Measurements from ENCODE around the gene SHROOM3. TPM values are rescaled to one million over a fixed set of nuclear protein-coding genes. Genes with fewer than 3 reads are reported as not detected.

SHROOM3 gene
- total and polyA plus RNA-seq, 2 donors: 11.7 to 16.6 TPM

DNA sequence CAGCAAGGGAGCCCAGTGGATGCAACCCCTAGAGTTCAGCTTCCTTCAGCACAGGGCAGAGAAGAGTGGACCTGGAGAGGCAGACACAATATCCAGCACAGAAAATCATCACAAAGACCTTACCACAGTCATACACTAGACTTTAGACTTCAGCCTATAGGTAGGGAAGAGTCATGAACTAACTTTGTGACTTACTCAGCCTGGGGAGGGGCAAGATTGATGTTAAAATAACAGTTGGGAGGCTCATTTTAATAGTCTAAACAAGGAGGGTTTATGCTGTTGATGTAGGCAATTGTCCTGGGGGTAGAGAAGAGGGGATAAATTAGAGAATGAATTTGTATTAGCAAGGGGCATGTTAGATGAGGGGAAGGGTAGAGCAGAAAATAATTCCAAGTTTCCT lies 338.7 kb downstream of the SHROOM3 start:
- H3K27ac ChIP-seq (ENCODE audit: low read depth): no peak overlapping the region
- H3K4me1 ChIP-seq (ENCODE audit: insufficient read depth): no peaks in the 10 kb centered on the region
- H3K36me3 ChIP-seq (ENCODE audit: insufficient read depth): no peaks in the 10 kb centered on the region
- no peak for DNase-seq (ENCODE audit: extremely low spot score)
- H3K4me3 ChIP-seq (ENCODE audit: low read depth, low read length): no peak overlapping the region

DNA sequence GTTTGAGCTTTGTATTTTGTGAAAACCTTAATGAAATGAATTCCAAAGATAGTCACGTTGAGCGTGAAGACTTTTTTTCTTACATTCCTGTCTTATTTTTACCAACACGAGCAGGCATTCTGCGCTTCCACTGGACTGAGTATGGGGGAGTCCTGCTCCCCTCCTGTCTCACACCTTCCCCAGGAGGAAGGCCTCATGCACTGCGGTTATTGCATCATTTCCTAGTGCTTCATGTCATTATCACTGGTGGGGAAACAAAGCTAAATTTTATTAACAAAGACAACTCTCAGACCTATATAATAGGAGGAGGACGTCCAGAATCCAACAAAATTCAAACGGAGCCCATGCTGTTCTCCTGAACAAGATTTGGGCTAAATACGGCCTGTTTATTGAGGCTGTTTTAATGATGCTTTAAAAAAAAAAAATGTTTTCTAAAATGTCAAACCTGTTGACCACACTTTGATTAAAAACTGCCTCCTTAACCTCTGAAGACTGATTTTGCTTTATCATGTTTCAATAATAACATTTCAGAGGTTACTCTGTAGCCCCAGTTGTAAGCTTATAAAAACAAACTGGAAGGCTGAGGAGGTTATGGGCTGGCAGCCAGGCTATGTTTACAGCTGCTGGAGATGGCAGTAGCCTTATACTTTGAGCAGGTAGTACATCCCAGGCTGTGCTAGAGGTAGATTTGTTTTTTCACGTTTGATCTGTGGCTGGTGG lies 344.9 kb downstream of the SHROOM3 start:
- Histone ChIP-seq H3K36me3 (ENCODE audit: insufficient read depth) (no peaks in the 10 kb centered on the region), H3K27ac (ENCODE audit: low read depth) (no peak overlapping the region), H3K4me3 (ENCODE audit: low read depth, low read length) (no peak overlapping the region), H3K4me1 (ENCODE audit: insufficient read depth) (no peaks in the 10 kb centered on the region)
- 80% methylated on average over 9 of the region's 9 CpGs for WGBS
- no peak for DNase-seq (ENCODE audit: extremely low spot score)

DNA sequence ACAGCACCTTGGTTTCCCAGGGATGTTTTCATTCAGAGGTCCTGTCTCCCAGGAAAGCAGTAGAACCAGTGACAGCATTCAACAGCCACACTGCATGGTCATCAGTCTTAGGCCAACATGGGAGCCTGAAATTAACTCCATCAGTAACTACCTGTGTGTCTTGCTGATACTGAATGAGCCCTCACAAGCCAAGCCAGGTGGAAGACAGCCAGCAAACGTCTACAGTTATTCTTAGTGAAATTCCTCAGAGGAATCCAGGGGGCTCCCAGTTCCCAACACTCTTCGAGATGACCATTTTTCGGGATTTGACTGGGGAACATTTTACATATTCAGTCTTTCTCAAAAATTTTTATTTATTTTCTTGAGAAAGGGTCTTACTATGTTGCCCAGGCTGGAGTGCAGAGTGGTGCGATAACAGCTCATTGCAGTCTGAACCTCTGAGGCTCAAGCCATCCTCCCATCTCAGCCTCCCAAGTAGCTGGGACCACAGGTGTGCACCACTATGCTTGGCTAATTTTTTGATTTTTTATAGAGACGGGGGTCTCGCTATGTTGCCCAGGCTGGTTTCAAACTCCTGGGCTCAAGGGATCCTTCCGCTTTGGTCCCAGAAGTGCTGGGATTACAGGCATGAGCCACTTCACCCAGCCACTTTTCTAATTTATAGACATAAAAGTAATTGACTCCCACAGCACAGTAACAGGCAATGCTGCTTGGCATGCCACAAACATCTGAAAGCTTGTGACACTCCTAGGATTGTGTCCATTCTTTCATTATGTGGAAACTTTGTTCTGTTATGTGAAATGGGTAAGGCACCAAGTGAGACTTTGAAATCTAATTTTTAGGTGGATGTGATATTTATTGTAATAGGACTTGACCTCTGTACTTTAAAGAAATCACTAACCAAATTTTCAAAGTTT lies 346.0 kb downstream of the SHROOM3 start:
- whole genome bisulfite sequencing: 90% methylated on average over 7 of the region's 7 CpGs
- Histone ChIP-seq H3K4me3 (ENCODE audit: low read depth, low read length) (no peak overlapping the region), H3K36me3 (ENCODE audit: insufficient read depth) (no peaks in the 10 kb centered on the region), H3K27ac (ENCODE audit: low read depth) (no peak overlapping the region), H3K4me1 (ENCODE audit: insufficient read depth) (no peaks in the 10 kb centered on the region)
- no peak for DNase-seq (ENCODE audit: extremely low spot score)

DNA sequence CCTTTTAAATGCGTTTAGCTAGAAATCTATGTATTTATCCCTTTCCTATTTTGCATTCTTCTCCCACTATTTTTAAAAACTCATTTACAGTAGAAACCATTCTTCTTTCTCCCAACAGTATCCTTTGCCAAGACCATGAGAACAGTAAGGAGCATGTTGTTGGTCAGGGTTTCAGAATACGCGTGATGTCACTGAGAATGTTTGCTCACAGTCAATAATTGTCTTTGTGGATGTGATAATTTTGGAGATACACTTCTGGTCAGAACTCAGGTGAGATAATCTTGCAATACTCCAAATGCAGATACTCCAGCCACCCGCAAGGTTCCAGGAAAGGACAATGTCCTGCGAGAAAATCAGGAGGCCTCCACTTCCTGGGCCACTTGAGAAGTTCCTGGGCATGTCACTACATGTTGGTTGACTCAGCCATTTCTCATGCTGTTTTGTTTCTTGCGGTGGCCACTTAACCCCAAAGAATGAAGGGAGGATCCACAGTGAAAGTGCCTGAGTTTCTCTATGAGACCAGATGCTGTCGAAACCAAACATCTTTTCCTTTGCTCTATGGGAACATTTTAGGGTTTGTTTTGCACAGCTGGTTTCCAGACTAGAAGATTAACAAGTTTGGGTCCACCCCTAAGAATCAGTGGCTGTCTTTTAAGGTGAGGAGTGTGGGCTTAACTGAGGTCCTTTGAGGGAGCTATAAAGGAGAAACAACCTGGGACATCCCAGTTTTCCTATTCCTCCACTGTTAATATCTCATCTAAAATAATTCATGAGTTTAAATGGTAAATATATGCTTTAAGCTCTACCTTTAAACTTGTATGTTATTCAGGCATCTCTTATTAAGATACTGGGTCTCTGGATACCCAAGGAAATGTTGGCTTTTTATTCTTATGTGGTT lies 346.9 kb downstream of the SHROOM3 start:
- no peak for DNase-seq (ENCODE audit: extremely low spot score)
- no peaks in the 10 kb centered on the region for H3K36me3 ChIP-seq (ENCODE audit: insufficient read depth)
- no peak overlapping the region for H3K27ac ChIP-seq (ENCODE audit: low read depth)
- no peak overlapping the region for H3K4me3 ChIP-seq (ENCODE audit: low read depth, low read length)
- WGBS: 85% methylated on average over 7 of the region's 7 CpGs
- no peaks in the 10 kb centered on the region for H3K4me1 ChIP-seq (ENCODE audit: insufficient read depth)

DNA sequence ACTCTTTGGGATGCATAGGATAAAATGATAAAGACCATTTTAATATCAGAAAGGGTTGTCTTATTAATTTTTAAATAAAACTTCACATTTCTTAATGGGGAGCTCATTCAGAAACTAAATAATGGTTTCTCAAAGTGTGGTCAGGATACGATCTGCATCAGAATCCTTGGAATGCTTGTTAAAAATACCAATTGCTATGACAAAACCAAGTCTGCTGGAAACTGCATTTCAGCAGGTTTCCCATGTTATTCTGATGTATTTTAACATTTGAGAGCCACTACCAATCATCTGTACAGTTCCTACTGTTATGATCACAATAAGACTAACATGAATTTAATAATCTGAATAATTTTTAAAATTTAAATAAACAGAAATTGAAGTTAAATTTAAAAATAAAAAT lies 347.8 kb downstream of the SHROOM3 start:
- Histone ChIP-seq H3K4me3 (ENCODE audit: low read depth, low read length) (no peak overlapping the region), H3K36me3 (ENCODE audit: insufficient read depth) (no peaks in the 10 kb centered on the region), H3K4me1 (ENCODE audit: insufficient read depth) (no peaks in the 10 kb centered on the region), H3K27ac (ENCODE audit: low read depth) (no peak overlapping the region)
- 20% methylated on average over 1 of the region's 1 CpG for WGBS
- no peak for DNase-seq (ENCODE audit: extremely low spot score)

DNA sequence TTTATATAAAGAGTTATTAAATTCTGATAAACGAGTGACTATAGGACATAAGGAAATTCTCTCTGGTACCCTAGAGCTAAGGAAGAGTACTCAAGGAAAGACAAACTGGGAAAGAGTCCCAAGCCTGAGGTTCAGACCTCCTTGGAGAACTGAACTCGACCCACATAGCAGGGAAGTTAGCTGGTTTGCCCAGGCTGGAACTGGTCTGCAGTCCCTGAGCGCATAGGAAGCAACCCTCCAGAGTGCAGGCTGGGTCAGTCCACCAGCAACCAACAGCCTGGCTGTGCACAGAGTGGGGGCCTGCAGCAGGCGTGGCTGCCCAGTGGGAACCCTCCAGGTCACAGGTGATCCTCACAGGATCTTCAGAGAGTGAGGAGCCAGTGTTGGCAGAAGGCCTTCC lies 348.8 kb downstream of the SHROOM3 start:
- no peak for DNase-seq (ENCODE audit: extremely low spot score)
- Histone ChIP-seq H3K36me3 (ENCODE audit: insufficient read depth) (no peaks in the 10 kb centered on the region), H3K4me3 (ENCODE audit: low read depth, low read length) (no peak overlapping the region), H3K4me1 (ENCODE audit: insufficient read depth) (no peaks in the 10 kb centered on the region), H3K27ac (ENCODE audit: low read depth) (no peak overlapping the region)
- 89% methylated on average over 4 of the region's 4 CpGs for WGBS

DNA sequence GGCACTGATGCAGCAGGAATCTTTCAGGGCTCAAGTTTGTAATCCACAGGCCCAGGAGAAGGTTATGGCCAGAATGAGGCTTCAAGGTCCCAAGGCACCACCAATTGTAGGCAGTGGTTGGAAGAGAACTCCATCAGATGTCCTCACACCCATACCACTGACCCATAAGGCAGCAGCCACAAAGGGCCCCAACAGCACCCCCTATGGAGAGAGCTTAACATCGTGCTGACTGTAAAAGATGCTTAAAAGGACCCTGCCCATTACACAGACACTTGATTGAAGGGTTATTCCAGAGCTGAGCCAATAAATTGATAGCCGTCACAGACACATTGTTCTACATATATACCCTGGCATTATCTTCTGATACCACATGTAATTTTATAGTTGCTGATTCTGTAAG lies 349.2 kb downstream of the SHROOM3 start:
- Histone ChIP-seq H3K4me1 (ENCODE audit: insufficient read depth) (no peaks in the 10 kb centered on the region), H3K36me3 (ENCODE audit: insufficient read depth) (no peaks in the 10 kb centered on the region), H3K4me3 (ENCODE audit: low read depth, low read length) (no peak overlapping the region), H3K27ac (ENCODE audit: low read depth) (no peak overlapping the region)
- WGBS: 92% methylated on average over 2 of the region's 2 CpGs
- DNase-seq (ENCODE audit: extremely low spot score): no peak

DNA sequence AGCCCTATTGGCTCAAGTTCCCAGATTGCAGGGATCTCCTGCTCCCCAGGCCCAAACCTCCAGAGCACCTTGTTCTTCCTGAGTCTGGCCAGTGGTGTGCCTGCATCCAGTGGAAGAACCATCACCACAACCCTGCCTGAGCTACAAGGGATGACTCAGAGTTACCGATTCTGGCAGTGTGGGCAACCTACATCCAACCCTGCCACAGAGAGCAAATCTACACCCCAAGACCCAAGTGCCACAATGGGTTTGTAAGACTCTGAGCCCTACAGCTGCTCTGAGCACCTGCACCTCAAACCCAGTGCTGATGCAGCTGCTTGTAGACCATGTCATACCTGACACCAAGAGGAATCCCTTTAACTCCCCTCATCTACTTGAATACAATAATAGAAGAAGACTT lies 352.9 kb downstream of the SHROOM3 start:
- Histone ChIP-seq H3K36me3 (ENCODE audit: insufficient read depth) (no peaks in the 10 kb centered on the region), H3K4me3 (ENCODE audit: low read depth, low read length) (no peak overlapping the region), H3K27ac (ENCODE audit: low read depth) (no peak overlapping the region), H3K4me1 (ENCODE audit: insufficient read depth) (no peaks in the 10 kb centered on the region)
- no peak for DNase-seq (ENCODE audit: extremely low spot score)
- 90% methylated on average over 1 of the region's 1 CpG for WGBS

DNA sequence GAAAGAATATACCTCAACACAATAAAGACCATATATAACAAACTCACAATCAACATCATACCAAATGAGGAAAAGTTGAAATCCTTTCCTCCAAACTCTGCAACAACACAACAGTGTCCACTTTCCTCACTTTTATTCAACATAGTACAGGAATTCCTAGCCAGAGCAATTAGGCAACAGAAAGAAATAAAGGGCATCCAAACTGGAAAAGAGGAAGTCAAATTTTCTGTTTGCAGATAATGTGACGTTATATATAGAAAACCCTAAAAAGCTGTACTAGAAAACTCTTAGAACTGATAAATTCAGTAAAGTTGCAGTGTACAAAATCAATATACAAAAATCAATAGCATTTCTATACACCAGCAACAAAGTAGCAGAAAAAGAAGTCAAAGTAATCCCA lies 355.3 kb downstream of the SHROOM3 start:
- H3K4me1 ChIP-seq (ENCODE audit: insufficient read depth): no peaks in the 10 kb centered on the region
- 87% methylated on average over 1 of the region's 1 CpG for WGBS
- H3K27ac ChIP-seq (ENCODE audit: low read depth): no peak overlapping the region
- no peak for DNase-seq (ENCODE audit: extremely low spot score)
- no peaks in the 10 kb centered on the region for H3K36me3 ChIP-seq (ENCODE audit: insufficient read depth)
- no peak overlapping the region for H3K4me3 ChIP-seq (ENCODE audit: low read depth, low read length)

DNA sequence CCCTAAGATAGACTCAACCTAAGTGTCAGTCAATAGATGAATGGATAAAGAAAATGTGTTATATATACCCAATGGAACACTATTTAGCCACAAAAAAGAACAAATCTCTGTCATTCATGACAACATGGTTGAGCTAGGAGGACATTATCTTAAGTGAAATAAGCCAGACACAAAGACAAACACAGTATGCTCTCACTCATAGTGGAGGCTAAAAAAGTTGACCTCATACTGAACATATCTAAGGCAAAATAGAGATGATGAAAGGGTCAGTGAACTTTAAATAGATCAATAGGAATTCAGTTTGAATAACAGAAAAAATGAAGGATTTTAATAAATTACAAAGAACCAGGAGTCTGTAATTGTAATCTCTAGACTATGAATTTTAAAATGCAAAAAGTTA lies 356.4 kb downstream of the SHROOM3 start:
- Histone ChIP-seq H3K27ac (ENCODE audit: low read depth) (no peak overlapping the region), H3K4me1 (ENCODE audit: insufficient read depth) (no peaks in the 10 kb centered on the region), H3K4me3 (ENCODE audit: low read depth, low read length) (no peak overlapping the region), H3K36me3 (ENCODE audit: insufficient read depth) (no peaks in the 10 kb centered on the region)
- DNase-seq (ENCODE audit: extremely low spot score): no peak

DNA sequence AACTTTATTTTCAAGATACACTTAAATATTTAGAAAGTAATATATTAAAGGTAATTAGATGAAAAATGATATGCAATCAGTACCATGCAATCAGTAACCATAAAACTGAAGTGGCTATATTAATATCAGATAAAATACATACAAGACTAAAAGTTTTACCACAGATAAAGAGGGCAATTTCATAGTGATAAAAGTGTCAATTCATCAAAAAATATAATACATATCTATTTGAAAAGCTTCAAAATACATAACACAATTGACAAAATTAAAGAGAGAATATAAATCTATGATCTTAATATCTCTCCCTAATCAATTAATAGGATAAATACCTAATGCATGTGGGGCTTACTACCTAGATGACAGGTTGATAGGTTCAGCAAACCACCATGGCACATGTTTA lies 357.4 kb downstream of the SHROOM3 start:
- no peaks in the 10 kb centered on the region for H3K4me1 ChIP-seq (ENCODE audit: insufficient read depth)
- no peak overlapping the region for H3K4me3 ChIP-seq (ENCODE audit: low read depth, low read length)
- no peak overlapping the region for H3K27ac ChIP-seq (ENCODE audit: low read depth)
- no peak for DNase-seq (ENCODE audit: extremely low spot score)
- H3K36me3 ChIP-seq (ENCODE audit: insufficient read depth): no peaks in the 10 kb centered on the region

DNA sequence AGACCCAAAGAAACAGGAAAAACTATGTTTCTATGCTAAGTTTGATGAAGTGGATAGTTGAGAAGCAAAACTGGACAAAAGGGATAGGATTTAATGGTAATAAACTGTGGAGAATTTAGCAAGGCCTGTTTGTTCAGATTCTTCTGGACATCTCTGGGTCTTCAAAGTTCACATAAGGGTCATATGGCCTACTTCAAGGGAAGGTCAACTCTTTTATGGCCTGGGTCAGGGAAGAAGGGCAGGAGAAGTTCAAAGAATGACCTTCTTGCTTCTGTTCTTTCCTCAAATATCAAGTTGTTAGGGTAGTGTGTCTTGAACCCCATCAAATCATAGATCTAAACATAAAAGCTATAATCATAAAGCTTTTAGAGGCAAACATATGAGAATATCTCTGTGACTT lies 360.2 kb downstream of the SHROOM3 start:
- Histone ChIP-seq H3K4me3 (ENCODE audit: low read depth, low read length) (no peak overlapping the region), H3K27ac (ENCODE audit: low read depth) (no peak overlapping the region), H3K4me1 (ENCODE audit: insufficient read depth) (no peaks in the 10 kb centered on the region), H3K36me3 (ENCODE audit: insufficient read depth) (no peaks in the 10 kb centered on the region)
- DNase-seq (ENCODE audit: extremely low spot score): no peak

DNA sequence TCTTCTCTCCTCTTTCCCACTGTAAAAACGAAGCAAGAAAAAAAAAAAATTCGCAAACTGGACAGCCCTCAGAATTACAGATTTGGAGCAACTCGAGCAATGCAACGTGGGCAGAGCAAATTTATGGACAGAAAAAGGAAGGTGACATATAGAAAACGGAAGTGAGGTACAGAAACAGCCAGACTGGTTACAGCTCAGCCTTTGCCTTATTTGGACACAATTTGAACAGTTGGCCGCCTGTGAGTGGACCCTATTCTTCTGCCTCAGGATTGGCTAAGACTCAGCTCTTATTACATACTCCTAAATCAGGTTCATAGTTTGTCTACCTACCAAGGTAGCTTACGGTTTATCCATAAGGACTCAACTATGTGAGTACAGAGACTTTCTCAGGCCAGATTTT lies 364.1 kb downstream of the SHROOM3 start:
- DNase-seq (ENCODE audit: extremely low spot score): no peak
- H3K27ac ChIP-seq (ENCODE audit: low read depth): no peak overlapping the region
- H3K4me1 ChIP-seq (ENCODE audit: insufficient read depth): no peaks in the 10 kb centered on the region
- no peaks in the 10 kb centered on the region for H3K36me3 ChIP-seq (ENCODE audit: insufficient read depth)
- 66% methylated on average over 7 of the region's 7 CpGs for WGBS
- H3K4me3 ChIP-seq (ENCODE audit: low read depth, low read length): no peak overlapping the region

DNA sequence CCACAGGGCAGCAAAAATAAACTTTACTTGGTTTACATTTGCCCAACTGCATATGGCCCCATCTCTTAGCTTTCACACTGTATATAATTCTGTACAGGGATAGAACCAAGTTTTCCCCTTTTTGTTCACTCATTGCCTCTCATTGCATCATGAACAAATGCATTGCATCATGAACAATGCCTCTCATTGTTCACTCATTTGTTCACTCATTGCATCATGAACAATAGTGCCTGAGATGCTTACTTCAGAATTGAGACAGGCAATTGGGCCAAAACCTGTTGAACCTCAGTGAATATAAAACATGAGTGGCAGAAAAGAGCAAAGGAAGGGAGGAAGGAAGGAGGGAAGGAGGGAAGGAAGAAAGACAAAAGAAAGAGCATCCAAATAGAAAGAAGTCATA lies 364.7 kb downstream of the SHROOM3 start:
- H3K27ac ChIP-seq (ENCODE audit: low read depth): no peak overlapping the region
- H3K4me1 ChIP-seq (ENCODE audit: insufficient read depth): no peaks in the 10 kb centered on the region
- no peak for DNase-seq (ENCODE audit: extremely low spot score)
- no peaks in the 10 kb centered on the region for H3K36me3 ChIP-seq (ENCODE audit: insufficient read depth)
- H3K4me3 ChIP-seq (ENCODE audit: low read depth, low read length): no peak overlapping the region
